GM19239 (cell line): ENCODE results near the gene PYCARD.
A peak's percentile ranks its signal among the peaks of the same experiment; 100 is the strongest.
"Not testable (repeated sequence)": the region's sequence is repeated elsewhere in the genome, so short reads cannot be mapped to it uniquely, and the experiment has no call there.

Source experiments
- DNase-seq: peaks from one replicate; pipeline ENCODE4 v3.0.0; 2011; ENCODE audit warnings: low spot score; ENCODE audit not compliant: insufficient read length
- FAIRE-seq: peaks from 2 replicates; lab custom pipeline; 2011; peaks lifted over from hg19 to GRCh38; lab: Jason Lieb, UNC

The PYCARD gene

GRCh38 chr16:31191697-31192428 is 10.7 kb downstream of the PYCARD start:
- DNase-seq, result no peak
- no peak for FAIRE-seq

- DNase-seq (no peak), FAIRE-seq (no peak)
Measured at GRCh38 chr16:31190818-31191444, 11.6 kb downstream of the PYCARD start.

- no peak for FAIRE-seq
- DNase-seq, result no peak
Measured at GRCh38 chr16:31190061-31190460, 12.5 kb downstream of the PYCARD start.

- FAIRE-seq, result no peak
- no peak for DNase-seq
Measured at GRCh38 chr16:31189412-31189778, 13.2 kb downstream of the PYCARD start.

GRCh38 chr16:31188450-31189411 is 13.8 kb downstream of the PYCARD start:
- DNase-seq (no peak), FAIRE-seq (no peak)

GRCh38 chr16:31187808-31188189 is 14.8 kb downstream of the PYCARD start:
- DNase-seq (no peak), FAIRE-seq (no peak)

GRCh38 chr16:31186930-31187807 is 15.4 kb downstream of the PYCARD start:
- DNase-seq (no peak), FAIRE-seq (no peak)

- FAIRE-seq (no peak), DNase-seq (no peak)
Measured at GRCh38 chr16:31186176-31186575, 16.4 kb downstream of the PYCARD start.

- DNase-seq, result no peak
- FAIRE-seq, result no peak
Measured at GRCh38 chr16:31185339-31185738, 17.2 kb downstream of the PYCARD start.

GRCh38 chr16:31184888-31185287 is 17.7 kb downstream of the PYCARD start:
- DNase-seq, result no peak
- no peak for FAIRE-seq

GRCh38 chr16:31183432-31184428 is 18.8 kb downstream of the PYCARD start:
- FAIRE-seq (no peak), DNase-seq (no peak)

GRCh38 chr16:31182391-31182790 is 20.2 kb downstream of the PYCARD start:
- DNase-seq, result no peak
- no peak for FAIRE-seq

GRCh38 chr16:31181102-31181830 is 21.3 kb downstream of the PYCARD start:
- no peak for FAIRE-seq
- DNase-seq, result no peak

GRCh38 chr16:31179747-31180459 is 22.7 kb downstream of the PYCARD start, which contains the start of gene FUS:
FUS (plus strand) TSS chr16:31180139; CDS start chr16:31180215, 76 bp downstream.
- DNase-seq (peak; percentile 80), FAIRE-seq (peak; percentile 84)

- FAIRE-seq (no peak), DNase-seq (no peak)
Measured at GRCh38 chr16:31179219-31179746, 23.3 kb downstream of the PYCARD start.

GRCh38 chr16:31177136-31177535 is 25.4 kb downstream of the PYCARD start:
- no peak for DNase-seq
- no peak for FAIRE-seq

- not testable (repeated sequence) for FAIRE-seq, DNase-seq
Measured at GRCh38 chr16:31170048-31170447, 32.5 kb downstream of the PYCARD start.
